GM21576 (cell line): ENCODE measurements around the gene NPIPB2.

Experiments
- ATAC-seq: cut with Tn5 transposase; IDR thresholded peaks from one replicate; pipeline ENCODE4 v1.9.1; 2021; ENCODE audit warnings: mild to moderate bottlenecking, moderate library complexity; ENCODE audit not compliant: unreplicated experiment

NPIPB2 gene

DNA sequence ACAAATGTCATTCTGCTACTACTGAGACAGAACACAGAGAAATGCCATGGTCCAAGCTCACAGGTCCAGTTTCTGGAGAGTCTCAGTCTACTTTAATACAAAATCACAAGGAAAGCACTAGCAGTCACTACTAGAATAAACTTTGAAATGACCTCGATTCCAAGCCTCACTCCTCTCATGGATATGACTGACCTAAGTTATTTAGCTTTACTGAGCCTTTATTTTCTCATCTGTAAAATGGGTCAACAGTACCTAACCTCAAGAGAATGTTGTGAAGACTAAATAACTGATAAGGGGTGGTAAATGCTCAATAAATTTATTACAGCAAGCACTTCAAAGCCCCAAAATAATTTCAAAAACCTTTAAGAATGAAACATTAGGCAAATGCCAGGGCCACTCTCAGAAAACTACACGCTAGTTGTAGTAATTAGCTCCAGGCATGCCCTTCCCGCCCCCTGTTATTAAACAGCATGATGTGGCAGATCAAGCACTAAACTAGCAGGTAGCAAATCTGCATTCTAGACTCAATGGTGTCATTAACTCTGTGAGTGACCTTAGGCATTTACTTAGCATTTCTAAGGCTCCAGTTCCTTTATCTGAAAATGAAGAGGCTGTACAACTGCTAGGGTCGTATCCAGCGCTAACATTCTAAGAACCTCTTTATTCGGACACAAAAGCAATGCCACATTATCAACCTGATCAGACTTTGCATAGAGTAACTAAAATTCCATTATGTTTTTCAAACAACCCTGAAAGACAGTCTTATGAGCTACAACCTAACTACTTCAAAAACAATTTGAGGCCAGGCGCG, 34.5 kb downstream of the NPIPB2 start:
- no peak for ATAC-seq

DNA sequence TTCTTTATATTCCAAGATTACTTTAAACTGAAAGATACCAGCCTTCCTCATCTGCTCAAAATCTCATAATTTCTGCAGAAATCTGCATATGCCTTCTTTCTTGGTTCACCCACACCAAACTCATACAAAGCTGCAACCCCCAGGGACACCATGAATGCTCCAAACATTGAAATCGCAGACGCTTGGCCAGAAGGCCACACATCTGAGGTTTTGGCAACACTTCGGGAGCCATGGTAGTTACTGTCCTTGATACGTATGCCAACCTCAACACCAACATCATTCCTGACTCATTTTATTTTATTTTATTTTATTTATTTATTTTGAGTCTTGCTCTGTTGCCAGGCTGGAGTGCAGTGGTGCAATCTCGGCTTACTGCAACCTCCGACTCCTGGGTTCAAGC, 37.9 kb downstream of the NPIPB2 start:
- ATAC-seq = no peak

DNA sequence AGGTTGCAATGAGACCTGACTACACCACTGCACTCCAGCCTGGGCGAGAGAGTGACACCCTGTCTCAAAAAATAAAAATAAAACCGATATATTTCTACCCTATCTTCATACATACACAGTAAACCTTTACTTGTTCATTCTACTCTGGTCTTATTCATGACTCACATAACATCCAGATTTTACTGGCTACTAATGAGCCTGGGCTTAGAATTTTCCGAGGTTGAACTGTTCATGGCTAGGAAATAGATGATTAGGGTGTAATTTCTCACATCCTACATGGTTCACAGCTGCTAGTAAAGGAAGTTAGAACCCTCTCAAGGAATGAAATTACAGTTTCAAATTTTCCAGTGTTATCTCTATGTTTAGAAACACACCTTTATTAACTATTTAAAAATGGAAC, 40.8 kb downstream of the NPIPB2 start:
- ATAC-seq = no peak

DNA sequence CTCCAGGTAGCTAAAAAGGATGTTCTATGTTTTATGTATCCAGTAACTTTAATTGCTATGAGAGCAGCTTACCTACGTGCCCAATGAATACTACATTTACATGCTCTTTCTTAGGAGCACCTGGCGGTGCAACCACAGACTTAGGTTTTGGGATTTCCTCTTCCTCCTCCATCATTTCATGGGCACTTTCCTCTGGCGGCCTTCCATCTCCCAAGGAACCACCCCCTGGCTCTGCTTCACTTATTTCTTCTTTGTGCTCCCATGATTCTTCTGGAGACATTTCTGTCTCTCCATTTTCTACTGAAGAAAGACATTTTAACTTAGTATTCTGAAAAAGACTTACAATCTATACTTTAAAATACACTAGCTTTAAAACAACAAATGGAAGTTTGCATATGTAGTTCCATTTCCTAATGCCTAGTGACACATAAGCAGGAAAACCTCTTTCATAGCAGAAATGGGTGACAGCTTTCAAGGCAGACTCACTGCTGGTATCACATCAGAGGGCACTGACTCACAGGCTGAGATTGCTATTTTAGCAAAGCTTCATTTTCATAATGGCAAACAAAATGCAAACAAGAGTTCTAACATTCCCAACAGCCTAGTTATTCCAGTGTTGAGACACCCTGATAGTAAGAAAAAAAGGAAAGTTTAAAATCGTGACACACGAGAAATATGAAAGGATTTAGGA, 45.2 kb downstream of the NPIPB2 start:
- no peak for ATAC-seq

DNA sequence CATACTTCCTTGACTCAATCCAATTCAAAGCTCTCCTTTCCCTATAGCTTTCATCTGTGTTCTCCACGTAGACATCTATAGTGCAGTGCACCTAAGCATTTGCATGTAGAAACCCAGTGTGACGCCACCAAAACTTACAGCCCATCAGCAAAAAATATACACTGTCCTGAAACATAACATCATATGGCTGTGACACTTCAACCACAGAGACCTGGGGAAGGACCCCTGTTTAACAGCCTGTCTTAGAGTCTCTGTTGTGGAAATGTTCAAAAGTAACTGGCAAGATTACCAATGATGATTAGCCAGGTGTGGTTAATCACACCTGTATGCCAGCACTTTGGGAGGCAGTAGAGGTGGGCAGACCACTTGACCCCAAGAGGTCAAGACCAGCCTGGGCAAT, 48.3 kb downstream of the NPIPB2 start:
- no peak for ATAC-seq

DNA sequence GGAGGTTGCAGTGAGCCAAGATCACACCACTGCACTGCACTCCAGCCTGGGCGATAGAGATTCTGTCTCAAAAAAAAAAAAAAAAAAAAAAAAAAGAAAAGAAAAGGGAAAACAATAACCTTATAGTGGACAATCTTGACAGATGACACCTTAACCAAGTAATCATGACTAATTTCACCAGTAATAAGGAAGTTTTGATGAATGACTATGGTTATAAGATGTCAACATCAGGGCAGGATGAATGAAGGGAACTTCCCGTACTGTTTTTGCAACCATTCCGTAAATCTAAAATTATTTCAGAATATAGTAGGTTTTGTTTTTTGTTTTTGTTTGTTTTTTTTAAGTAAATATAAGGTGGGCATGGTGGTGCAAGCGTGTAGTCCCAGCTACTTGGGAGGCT, 49.1 kb downstream of the NPIPB2 start:
- no peak for ATAC-seq

DNA sequence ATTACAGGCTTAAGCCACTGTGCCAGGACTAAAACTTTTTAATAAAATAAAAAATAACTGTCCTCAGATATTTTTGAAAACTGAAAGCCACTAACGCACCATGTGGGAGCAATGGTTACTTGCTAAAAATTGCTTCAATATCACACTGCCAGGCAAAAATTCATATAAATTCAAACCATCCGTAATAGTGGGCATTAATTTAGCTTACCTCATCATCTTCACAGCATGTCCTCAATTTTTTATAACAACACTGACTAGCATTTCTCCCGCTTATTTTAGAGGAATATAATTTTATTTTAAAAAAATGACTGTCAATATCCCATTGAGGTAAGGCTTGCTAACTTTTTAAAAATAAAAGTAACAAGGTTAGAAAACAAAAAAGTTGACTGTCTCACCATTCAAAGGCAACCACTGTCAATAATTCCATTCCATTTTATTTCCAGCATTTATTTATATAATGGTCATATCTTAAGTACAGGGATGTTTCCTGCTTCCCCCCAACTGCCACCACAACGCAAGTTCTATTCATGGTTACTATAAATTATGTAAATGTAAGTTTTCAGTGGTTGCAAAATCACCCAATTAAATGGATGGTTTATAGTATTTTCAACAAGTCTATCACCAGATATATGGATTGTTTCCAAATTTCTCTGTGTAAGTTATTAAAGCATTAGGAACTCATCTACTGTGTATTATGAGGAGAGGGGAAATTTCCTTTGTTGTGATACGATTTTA, 51.4 kb downstream of the NPIPB2 start:
- no peak for ATAC-seq

DNA sequence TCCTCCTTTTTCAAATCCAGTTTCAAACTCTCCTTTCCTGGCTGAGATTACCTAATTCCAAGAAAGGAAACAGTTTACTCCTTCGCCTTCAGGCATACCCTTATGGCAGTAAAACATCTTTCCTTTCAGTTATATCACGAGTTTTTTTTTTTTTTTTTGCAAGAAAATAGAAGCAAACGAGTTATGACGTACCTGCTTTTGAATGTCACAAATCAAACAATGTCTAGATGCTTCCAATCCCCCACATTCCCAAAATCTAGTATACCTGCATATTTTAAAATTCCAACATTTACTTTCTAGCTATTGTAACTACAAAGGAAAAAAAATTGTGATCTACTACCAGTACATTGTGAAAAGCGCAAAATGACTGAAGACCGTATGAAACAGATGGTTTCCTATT, 55.0 kb downstream of the NPIPB2 start:
- no peak for ATAC-seq

DNA sequence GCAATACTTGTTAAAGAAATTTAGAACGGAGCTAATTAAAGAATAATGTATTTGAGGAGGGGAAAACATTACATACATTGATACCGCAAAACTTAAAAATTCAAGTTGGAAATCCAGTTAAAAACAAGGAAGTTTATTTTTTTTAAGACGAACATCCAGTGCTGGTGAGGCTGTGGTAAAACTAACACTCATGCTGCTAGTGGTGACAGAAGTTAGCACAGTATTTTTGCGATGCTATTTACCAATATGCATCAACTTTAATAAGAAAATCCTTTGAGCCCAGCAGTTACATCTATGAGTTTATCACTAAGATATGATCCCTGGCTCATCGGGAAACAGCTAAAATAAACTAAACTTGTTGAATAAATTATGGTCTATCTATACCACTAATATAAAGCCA, 57.8 kb downstream of the NPIPB2 start:
- no peak for ATAC-seq

DNA sequence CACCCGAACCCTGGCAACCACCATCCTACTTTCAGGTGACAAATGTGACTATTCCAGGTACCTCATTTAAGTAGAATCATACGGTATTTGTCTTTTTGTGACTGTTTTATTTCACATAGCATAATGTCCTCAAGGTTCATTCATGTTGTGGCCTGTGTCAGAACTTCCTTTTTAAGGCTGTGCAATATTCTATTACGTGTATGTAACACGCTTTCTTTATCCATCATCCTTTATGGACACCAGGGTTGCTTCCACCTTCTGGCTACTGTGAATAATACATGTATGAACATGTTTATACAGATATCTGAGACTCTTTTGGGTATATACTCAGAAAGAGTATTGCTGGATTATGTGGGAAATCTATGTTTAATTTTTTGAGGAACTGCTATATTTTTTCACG, 61.8 kb downstream of the NPIPB2 start:
- no peak for ATAC-seq

DNA sequence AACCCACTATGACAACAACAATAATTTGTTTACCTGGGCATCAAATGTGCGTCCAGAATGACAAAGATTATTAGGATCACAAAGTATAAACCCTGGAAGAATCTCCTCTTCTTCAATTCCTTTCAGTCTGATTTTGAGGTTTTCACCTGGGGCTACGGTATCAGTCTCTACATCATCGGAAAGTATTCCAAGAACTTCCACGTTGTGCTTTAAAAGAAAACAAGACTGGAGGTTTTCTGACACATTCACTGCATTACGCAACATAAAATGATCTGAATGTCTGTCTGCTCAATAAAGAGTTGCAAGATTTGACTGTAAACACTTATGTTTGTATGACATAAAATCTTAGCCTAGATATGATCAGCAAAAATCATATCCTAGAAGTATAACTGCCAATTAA, 64.5 kb downstream of the NPIPB2 start:
- ATAC-seq = no peak
